ENCODE results near the gene BTNL3.
"Not testable (repeated sequence)": the region's sequence is repeated elsewhere in the genome, so short reads cannot be mapped to it uniquely, and the experiment has no call there.

Gene BTNL3, protein sequence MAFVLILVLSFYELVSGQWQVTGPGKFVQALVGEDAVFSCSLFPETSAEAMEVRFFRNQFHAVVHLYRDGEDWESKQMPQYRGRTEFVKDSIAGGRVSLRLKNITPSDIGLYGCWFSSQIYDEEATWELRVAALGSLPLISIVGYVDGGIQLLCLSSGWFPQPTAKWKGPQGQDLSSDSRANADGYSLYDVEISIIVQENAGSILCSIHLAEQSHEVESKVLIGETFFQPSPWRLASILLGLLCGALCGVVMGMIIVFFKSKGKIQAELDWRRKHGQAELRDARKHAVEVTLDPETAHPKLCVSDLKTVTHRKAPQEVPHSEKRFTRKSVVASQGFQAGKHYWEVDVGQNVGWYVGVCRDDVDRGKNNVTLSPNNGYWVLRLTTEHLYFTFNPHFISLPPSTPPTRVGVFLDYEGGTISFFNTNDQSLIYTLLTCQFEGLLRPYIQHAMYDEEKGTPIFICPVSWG

DNA sequence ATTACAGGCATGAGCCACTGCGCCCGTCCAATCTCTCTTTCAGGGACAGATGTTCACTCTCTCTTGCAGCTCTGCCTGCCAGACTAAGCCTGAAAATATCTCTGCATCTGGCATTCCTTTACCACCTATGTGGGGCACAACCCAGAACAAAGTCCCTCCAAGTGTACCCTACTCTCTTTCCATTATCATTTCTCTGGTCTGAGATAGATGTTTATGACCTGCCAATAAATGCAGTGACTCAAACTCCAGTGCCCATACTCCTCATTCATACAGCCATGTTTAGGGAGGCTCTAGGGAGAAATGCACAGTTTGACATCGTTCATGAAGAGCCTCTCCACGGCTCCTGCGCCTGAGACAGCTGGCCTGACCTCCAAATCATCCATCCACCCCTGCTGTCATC, at the start of gene BTNL3:
Gene BTNL3 (plus strand): TSS at position 255 of the 400 bp plus-strand sequence. CDS start 183 bp downstream, outside the sequence.
- DNase-seq (ENCODE audit: low read depth in 1 of 2, low spot score in 1 of 2): no peak

DNA sequence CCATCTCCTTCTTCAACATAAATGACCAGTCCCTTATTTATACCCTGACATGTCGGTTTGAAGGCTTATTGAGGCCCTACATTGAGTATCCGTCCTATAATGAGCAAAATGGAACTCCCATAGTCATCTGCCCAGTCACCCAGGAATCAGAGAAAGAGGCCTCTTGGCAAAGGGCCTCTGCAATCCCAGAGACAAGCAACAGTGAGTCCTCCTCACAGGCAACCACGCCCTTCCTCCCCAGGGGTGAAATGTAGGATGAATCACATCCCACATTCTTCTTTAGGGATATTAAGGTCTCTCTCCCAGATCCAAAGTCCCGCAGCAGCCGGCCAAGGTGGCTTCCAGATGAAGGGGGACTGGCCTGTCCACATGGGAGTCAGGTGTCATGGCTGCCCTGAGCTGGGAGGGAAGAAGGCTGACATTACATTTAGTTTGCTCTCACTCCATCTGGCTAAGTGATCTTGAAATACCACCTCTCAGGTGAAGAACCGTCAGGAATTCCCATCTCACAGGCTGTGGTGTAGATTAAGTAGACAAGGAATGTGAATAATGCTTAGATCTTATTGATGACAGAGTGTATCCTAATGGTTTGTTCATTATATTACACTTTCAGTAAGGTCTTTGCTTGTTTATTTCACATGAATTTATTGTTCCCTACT, 38.2 kb upstream of the BTNL3 start:
- no peak for DNase-seq (ENCODE audit: low read depth in 1 of 2, low spot score in 1 of 2)

DNA sequence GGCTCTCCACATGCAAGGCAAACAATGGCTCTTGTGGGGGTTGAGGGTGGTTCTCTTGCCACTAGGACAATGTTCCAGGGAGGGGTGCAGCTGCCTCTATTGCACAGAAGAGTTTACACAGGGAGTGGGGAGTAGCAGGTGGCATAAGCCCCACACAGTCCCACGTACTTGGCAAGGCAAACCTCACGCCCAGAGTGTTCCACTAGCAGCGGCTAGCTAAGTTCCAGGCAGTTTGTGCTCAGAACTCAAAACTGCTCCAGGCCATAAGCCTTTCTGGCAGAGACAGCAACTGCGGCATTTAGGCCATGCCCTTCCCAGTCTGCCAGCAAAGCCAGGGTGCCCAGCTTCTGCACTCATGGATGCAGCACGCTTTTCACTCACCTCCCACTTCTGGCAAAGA, 29.0 kb upstream of the BTNL3 start:
- no peak for DNase-seq (ENCODE audit: low read depth in 1 of 2, low spot score in 1 of 2)

DNA sequence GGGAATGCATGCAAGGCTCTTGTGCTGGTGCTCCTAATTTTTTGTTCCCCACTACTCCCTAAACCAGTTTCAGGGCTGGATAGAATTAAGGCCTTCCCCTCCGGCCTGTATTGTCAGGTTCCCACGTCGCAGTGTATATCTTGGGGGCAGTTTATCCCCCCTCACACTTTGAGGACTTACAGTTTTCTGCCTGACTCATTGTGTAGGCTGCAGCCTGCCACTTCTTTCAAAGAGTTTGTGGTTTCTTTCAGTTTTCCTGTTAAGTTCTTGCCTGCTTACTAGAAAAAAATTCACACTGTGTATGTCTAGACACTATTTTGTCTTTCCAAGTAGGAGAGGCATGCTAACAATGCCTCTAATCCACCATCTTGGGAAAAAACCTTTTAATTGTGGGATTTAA, 28.4 kb upstream of the BTNL3 start:
- no peak for DNase-seq (ENCODE audit: low read depth in 1 of 2, low spot score in 1 of 2)

DNA sequence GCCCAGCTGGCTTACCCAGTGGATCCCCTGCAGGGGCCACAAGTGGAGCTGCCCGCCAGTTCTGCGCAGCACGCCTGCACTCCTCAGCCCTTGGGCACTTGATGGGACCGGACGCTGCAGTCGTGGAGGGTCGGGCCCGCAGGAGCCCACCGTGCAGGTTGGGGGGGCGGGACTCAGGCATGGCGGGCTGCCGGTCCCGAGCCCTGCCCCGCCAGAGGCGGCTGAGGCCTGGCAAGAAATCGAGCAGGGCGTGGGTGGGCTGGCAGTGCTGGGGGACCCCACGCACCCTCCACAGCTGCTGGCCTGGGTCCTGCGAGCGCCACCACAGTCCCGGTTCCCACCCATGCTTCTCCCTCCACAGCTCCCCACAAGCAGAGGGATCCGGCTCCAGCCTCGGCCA, 19.2 kb upstream of the BTNL3 start:
- DNase-seq (ENCODE audit: low read depth in 1 of 2, low spot score in 1 of 2): no peak

DNA sequence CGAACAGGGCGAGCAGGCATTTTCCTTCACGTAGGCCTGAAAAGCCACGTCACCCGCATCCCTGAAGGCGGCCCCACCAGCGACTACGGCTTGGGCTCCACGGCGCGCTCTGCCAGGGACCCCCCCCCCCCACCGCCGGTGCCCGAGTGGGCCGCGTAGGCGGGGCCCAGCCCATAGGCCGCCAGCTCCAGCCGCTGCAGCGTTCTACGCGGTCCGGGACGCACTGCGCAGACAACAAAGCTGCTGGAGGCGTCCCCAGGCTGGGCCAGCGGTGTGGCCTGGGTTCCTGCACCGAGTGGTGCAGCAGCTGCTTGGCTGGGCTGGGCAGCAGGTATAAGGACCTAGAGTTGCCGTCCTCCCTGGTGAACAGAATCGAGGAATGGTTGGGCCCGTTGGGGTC, 18.3 kb upstream of the BTNL3 start:
- no peak for DNase-seq (ENCODE audit: low read depth in 1 of 2, low spot score in 1 of 2)

DNA sequence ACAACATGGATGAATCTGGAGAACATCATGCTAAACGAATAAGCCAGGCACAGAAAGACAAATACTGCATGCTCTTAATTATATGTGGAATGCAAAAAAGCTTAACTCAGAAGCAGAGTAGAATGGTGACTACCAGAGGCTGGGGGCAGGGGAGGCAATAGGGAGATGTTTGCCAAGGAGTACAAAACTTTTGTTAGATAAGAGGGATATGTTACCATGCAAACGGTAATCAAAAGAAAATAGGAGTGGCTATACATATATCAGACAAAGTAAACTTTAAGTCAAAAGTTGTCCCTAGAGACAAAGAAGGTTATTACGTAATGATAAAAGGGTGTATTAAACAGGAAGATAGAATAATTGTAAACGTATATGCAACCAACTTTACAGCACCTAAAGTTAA, 17.8 kb upstream of the BTNL3 start:
- no peak for DNase-seq (ENCODE audit: low read depth in 1 of 2, low spot score in 1 of 2)

DNA sequence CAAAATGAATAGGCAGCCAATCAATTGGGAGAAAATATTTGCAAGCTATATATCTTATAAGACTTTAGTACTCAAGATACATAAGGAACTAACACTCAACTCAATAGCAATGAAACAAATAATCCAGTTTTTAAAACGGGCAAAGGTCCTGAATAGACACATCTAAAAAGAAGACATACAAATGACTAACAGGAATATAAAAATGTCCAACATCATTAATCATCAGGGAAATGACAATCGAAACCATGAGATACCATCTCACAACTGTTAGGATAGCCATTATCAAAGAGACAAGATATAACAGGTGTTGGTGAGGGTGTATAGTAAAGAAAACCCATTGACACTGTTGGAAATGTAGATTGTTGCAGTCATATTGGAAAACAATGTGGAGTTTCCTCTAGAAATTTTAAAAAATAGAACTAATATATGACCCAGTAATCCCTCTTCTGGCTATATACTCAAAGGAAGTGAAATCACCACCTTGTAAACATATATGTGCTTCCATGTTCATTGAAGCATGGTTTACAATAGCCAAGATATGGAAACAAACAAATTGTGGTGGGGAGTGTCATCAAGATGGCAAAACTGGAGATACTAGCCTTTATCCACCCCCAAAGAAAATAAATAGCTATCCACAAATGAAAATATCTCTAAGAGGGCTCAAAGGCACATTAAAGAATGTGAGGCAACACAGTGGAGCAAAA, 13.9 kb upstream of the BTNL3 start:
- DNase-seq (ENCODE audit: low read depth in 1 of 2, low spot score in 1 of 2): no peak

DNA sequence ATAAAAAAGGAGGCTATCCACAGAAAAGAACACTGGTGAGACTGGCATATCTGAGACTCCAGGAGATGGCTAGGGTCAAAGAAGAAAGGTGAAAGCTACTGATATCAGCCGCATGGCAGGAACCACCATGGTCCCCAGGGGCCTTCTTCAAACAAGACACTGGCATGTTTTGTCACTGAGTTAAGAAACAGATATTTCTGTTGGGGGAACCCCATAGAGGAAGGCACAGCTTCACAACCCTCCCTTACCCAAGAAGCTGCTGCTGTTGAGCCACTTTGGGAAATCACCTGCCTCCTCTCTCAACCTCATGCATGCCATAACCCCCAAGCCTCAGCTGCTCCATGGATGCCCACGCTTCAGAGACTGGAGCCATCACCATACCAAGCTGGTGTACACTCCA, 13.3 kb upstream of the BTNL3 start:
- DNase-seq (ENCODE audit: low read depth in 1 of 2, low spot score in 1 of 2): no peak

DNA sequence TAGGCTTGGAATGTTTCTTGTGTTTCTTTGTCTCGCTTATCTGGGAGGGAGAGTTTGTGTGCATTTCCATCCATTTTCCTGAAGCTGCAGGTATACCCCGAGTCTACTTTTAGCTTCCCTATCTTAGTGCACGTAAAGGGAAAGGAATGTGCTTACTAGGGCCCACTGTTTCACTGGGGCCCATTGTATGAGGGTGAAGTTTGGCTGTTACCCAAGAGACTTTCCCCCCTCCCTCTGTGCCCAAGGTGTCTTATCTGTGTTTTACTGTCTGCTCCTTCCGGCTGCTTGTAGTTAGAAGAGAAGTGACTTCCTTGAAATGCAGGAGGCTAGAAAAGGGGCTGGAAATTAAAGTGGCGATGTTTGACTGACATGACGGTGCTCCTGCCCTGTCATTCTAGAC, 12.1 kb upstream of the BTNL3 start:
- DNase-seq (ENCODE audit: low read depth in 1 of 2, low spot score in 1 of 2): no peak

DNA sequence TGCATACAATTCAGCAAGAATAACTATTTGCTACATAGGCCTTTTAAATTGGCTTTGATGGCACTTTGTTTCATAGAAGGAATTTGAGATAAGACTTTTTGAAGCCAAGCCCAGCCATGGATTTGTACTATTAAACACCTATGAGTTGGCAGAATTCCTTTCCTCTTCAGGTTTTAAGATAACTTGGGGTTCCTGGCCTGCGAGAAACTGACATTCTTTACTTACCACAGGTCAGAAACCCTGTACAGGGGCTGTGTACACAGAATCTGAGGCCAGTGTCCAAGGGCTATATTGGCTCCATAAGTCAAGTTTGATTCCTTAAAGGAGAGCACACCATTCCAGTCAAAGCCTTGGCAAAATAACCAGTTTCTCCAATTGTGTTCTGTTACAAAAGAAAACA, 10.8 kb upstream of the BTNL3 start:
- no peak for DNase-seq (ENCODE audit: low read depth in 1 of 2, low spot score in 1 of 2)

DNA sequence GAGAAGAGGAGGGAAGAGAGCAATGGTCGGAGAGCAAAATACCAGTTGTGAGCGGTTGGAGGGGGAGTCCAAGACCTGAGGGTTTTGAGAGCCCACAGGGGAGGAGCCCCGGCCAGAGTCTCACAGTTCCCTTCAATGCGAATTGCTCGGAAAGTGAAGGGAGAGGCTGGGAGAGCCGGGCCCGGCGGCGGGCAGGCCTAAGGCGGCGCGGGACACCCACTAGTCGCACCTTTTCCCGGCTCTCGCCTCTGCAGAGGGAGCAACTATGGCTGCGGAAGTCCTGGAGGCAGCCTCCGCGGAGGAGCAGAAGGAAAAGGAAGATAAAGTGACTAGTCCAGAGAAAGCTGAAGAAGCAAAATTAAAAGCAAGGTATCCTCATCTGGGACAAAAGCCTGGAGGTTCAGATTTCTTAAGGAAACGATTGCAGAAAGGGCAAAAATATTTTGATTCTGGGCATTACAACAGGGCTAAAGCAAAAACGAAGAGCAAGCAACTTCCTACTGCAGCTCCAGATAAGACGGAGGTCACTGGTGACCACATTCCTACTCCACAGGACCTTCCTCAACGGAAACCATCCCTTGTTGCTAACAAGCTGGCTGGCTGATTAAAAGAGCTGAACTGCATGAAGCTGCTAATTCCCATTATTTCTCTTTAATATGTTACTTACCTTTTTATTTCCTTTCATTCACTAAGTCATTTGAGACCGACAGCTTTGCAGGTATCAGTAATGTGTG, 6.5 kb upstream of the BTNL3 start:
- DNase-seq (ENCODE audit: low read depth in 1 of 2, low spot score in 1 of 2): no peak

DNA sequence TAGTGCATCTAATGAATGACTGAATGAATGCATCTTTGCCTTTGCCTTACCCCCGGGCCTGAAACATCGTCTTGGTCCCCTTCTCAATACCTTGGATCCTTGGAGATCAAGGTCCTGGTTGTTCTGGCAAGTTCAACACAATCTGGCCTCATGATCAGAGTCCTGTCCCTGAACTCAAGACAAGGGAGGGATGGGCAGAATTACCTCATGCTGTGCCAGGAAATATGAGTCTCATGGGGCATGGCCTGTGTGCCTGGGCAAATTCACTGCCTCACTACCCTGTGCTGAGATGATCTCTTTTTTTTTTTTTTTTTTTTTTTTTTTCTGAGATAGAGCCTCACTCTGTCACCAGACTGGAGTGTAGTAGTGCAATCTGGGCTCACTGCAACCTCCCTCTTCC, 630 bp upstream of the BTNL3 start:
- DNase-seq (ENCODE audit: low read depth in 1 of 2, low spot score in 1 of 2): no peak

DNA sequence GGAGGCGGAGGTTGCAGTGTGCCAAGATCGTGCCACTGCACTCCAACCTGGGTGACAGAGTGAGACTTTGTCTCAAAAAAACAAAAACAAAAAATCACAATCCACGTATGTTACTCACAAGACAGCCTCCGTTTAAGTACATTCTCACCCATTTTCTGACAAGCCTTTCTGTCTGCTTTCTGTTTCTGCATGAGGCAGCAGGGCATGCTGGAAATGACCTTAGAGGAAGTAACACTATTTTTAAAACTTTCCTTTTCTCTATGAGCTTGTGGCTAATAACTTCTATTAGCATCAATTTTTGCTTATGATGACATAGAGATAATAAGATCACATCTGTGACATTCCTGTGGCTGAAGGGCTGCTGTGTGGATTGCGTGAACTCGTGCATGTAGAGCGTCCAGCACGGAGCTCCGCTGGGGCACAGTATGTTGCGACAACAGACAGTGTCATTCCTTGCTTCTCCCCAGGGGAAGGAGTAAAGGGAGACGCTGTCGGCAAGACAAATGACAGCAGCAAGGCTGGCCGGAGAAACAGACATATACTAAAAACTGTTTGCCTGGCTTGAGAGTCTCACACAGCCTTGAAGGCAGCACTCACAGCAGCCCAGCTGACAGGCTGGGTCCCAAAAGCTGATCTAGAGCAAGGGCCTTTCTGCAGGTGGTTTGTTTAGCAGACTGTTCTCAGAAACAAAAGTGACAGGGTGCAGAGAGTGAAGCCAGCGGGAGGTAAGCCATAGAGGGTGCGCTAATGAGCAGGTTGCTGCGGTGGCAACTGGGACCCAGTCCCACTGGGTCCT, 1.6 kb downstream of the BTNL3 start:
- no peak for DNase-seq (ENCODE audit: low read depth in 1 of 2, low spot score in 1 of 2)

DNA sequence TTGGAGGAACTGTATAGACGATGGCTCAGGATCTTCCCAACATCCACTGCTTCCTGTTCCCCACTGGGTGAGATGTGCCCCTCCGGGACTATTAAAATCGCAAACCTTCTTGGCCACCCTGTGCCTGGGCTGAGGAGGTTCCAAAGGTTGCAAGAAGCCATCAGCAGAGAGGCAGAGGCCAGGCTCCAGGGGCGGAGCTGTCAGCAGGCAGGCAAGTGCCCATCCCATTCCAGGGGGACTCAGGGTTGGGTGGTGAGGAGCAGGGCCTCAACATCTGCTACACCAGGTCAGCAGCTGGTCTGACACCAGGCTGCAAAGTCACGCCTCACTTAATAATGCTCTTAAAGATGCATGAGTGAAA, 2.2 kb downstream of the BTNL3 start:
- DNase-seq (ENCODE audit: low read depth in 1 of 2, low spot score in 1 of 2): no peak

DNA sequence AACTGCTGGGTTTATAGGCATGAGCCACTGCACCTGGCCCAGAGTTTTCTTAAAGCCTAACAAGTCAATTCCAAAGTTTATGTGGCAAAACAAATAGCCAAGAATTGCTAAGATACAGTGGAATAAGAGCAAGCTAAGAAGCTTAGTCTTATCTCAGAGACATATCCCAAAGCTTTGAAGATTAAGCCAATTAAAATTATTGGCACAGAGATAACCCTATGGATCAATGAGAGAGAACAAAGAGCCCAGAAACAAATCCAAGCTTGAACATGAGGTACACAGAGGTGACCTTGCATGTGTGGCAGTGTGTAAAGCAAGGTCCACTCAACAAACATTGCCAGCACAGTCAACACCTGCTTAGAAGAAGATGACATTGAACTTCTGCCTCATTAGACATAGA, 13.3 kb downstream of the BTNL3 start:
- DNase-seq (ENCODE audit: low read depth in 1 of 2, low spot score in 1 of 2): no peak

DNA sequence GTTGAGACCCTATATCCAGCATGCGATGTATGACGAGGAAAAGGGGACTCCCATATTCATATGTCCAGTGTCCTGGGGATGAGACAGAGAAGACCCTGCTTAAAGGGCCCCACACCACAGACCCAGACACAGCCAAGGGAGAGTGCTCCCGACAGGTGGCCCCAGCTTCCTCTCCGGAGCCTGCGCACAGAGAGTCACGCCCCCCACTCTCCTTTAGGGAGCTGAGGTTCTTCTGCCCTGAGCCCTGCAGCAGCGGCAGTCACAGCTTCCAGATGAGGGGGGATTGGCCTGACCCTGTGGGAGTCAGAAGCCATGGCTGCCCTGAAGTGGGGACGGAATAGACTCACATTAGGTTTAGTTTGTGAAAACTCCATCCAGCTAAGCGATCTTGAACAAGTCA, 17.1 kb downstream of the BTNL3 start:
- DNase-seq (ENCODE audit: low read depth in 1 of 2, low spot score in 1 of 2): no peak

DNA sequence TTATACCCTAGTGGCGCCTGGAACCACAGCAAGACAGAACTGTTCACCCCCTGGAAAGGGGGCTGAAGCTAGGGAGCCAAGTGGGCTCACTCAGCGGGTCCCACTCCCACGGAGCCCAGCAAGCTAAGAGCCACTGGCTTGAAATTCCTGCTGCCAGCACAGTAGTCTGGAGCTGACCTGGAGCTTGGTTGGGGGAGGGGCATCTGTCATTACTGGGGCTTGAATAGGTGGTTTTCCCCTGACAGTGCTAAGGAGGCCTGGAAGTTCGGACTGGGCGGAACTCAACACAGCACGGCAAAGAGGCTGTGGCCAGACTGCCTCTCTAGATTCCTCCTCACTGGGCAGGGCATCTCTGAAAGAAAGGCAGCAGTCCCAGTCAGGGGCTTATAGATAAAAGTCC, 19.5 kb downstream of the BTNL3 start:
- no peak for DNase-seq (ENCODE audit: low read depth in 1 of 2, low spot score in 1 of 2)

DNA sequence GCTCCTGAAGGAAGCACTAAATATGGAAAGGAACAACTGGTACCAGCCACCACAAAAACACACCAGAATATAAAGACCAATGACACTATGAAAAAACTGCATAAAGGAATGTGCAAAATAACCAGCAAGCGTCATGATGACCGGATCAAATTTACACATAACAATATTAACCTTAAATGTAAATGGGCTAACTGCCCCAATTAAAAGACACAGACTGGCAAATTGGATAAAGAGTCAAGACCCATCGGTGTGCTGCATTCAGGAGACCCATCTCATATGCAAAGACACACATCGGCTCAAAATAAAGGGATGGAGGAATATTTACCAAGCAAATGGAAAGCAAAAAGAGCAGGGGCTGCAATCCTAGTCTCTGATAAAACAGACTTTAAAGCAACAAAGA, 21.4 kb downstream of the BTNL3 start:
- not testable (repeated sequence) for DNase-seq (ENCODE audit: low read depth in 1 of 2, low spot score in 1 of 2)

DNA sequence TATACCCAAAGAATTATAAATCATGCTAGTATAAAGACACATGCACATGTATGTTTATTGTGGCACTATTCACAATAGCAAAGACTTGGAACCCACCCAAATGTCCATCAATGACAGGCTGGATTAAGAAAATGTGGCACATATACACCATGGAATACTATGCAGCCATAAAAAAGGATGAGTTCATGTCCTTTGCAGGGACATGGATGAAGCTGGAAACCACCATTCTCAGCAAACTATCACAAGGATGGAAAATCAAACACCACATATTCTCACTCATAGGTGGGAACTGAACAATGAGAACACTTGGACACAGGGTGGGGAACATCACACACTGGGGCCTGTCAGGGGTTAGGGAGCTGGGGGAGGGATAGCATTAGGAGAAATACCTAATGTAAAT, 26.0 kb downstream of the BTNL3 start:
- DNase-seq (ENCODE audit: low read depth in 1 of 2, low spot score in 1 of 2): not testable (repeated sequence)

DNA sequence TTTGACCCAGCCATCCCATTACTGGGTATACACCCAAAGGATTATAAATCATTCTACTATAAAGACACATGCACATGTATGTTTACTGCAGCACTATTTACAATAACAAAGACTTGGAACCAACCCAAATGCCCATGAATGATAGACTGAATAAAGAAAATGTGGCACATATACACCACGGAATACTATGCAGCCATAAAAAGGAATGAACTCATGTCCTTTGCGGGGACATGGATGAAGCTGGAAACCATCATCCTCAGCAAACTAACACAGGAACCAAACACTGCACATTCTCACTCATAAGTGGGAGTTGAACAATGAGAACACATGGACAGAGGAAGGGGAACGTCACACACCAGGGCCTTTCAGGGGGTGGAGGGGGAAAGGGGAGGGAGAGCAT, 28.8 kb downstream of the BTNL3 start:
- not testable (repeated sequence) for DNase-seq (ENCODE audit: low read depth in 1 of 2, low spot score in 1 of 2)
